Spleen (tissue), 11 donors: ENCODE data around the gene FOXO6. TPM values are rescaled to one million over a fixed set of nuclear protein-coding genes. Genes with fewer than 3 reads are reported as not detected.

Experiments
- DNase-seq: peaks from one replicate; pipeline ENCODE4 v3.0.0-alpha.2; 2020
- H3K27ac ChIP-seq, 8 donors: fragments of 200-600 bp; sonication (generic) in 7 of 8; 1 replicate in 4 of 8; 2 replicates in 4 of 8; pipeline versions ENCODE4 v1.5.0 to v1.8.0; 2016 to 2021; ENCODE audit warnings: inconsistent platforms in 4 of 8, mild to moderate bottlenecking in 4 of 8, moderate library complexity in 1 of 8
- H3K27me3 ChIP-seq, 7 donors: fragments of 200-600 bp; sonication (generic) in 6 of 7; replicated peaks in 1 of 7; 1 replicate in 4 of 7; 2 replicates in 3 of 7; pipeline versions ENCODE4 v1.5.0 to v1.8.0; 2016 to 2021; ENCODE audit warnings: inconsistent platforms in 3 of 7, mild to moderate bottlenecking in 1 of 7
- H3K36me3 ChIP-seq, 6 donors: fragments of 200-600 bp; sonication (generic) in 5 of 6; 1 replicate in 4 of 6; 2 replicates in 2 of 6; pipeline versions ENCODE4 v1.5.0 to v1.8.0; 2016 to 2021; ENCODE audit warnings: inconsistent platforms in 2 of 6
- H3K4me1 ChIP-seq, 6 donors: fragments of 200-600 bp; sonication (generic) in 5 of 6; 1 replicate in 3 of 6; 2 replicates in 3 of 6; pipeline versions ENCODE4 v1.5.0 to v1.8.0; 2016 to 2021; ENCODE audit warnings: inconsistent platforms in 3 of 6
- H3K4me3 ChIP-seq, 8 donors: fragments of 200-600 bp; sonication (generic) in 7 of 8; 1 replicate in 4 of 8; 2 replicates in 4 of 8; pipeline versions ENCODE4 v1.5.0 to v1.8.0; 2016 to 2021; ENCODE audit warnings: inconsistent platforms in 4 of 8, mild to moderate bottlenecking in 4 of 8, moderate library complexity in 2 of 8
- H3K9me3 ChIP-seq, 8 donors: fragments of 200-600 bp; sonication (generic) in 7 of 8; 1 replicate in 4 of 8; 2 replicates in 4 of 8; pipeline versions ENCODE4 v1.5.0 to v1.8.0; 2016 to 2021; ENCODE audit warnings: inconsistent platforms in 4 of 8
- POLR2A ChIP-seq, 3 donors: fragments of 450-650 bp; IDR thresholded peaks; one replicate each; pipeline ENCODE4 v1.5.1; 2017; ENCODE audit warnings: antibody characterized with exemption in 3 of 3, mild to moderate bottlenecking in 1 of 3
- POLR2AphosphoS5 ChIP-seq, 3 donors: sonication (generic); formaldehyde crosslinking; IDR thresholded peaks; one replicate each; pipeline ENCODE4 v1.5.1; 2017; ENCODE audit warnings: antibody characterized with exemption in 3 of 3
- WGBS, 5 donors: extraction: QIAGEN DNeasy Blood & Tissue Kit in 3 of 5; methylation state at CpG; one replicate each; pipeline versions ENCODE4 v1.1.5 to v1.1.7; 2013 to 2018; 5-methylcytosine and 5-hydroxymethylcytosine counted together
- intact Hi-C: fragments of 100-400 bp; cut with DNase I; formaldehyde crosslinking; loops from one replicate; pipeline ENCODE4 v1.15.0; 2023; ENCODE audit warnings: low total_unique reads
- polyA plus RNA-seq, 3 donors: library from polyadenylated mRNA; stranded (reverse); fragments of 200-250 nt; gene quantifications; one replicate each; pipeline ENCODE4 v1.2.1, GENCODE V29; 2013
- total RNA-seq, 7 donors: library from RNA; depleted of rRNA in 3 of 7; stranded (reverse); fragments of >200 nt in 3 of 7; fragmentation: NEBNext Ultra II Directional in 4 of 7; extraction: Animal tissue kit (Norgen Biotek cat#: 25700) in 4 of 7; gene quantifications; one replicate each; pipeline versions ENCODE4 v1.1.0 to v1.2.1, GENCODE V29; 2016 to 2021
- TF ChIP-seq, protein P1 (sequence below), 11 experiments: fragments of 200-600 bp in 7 of 11; fragments of 450-650 bp in 4 of 11; sonication (generic) in 4 of 11; IDR thresholded peaks in 8 of 11; conservative IDR thresholded peaks in 3 of 11; 1 replicate in 7 of 11; 2 replicates in 4 of 11; pipeline versions ENCODE4 v1.4.0 to v1.8.0; 2016 to 2021; ENCODE audit warnings: antibody characterized with exemption in 11 of 11, inconsistent platforms in 4 of 11, mild to moderate bottlenecking in 1 of 11
- donor health status: healthy with polysubstance abuse.
- donor health status: DM: no; HTN: no; CAD: no; lungs with moderate emphysema.
- donor health status: DM: no; HTN: no; CAD: no.
- donor health status: Bipolar disorder and iron deficiency.
- donor health status: healthy.
- donor health status: DM: no; HTN: no; CAD: no.
- donor health status: DM: yes; HTN: yes; CAD: no.

Gene FOXO6
- total and polyA plus RNA-seq, 10 donors = 0.14 to 1.6 (median 0.32) TPM; not detected in 1

- DNase-seq = peak; percentile 90
- peak overlapping the region; percentile 53 to 85 (median 66) for H3K4me3 ChIP-seq
- H3K27ac ChIP-seq = peak overlapping the region in 3 of 8 donors; percentile 66 to 79 (median 67)
- H3K9me3 ChIP-seq = no peaks in the 10 kb centered on the region
- intact Hi-C loops = no loop called here
- TF ChIP-seq POLR2AphosphoS5 (IDR thresholded peaks at IDR 0.05) = no peak
- TF ChIP-seq POLR2A (IDR thresholded peaks at IDR 0.05) = no peak
- TF ChIP-seq, protein P1, sequence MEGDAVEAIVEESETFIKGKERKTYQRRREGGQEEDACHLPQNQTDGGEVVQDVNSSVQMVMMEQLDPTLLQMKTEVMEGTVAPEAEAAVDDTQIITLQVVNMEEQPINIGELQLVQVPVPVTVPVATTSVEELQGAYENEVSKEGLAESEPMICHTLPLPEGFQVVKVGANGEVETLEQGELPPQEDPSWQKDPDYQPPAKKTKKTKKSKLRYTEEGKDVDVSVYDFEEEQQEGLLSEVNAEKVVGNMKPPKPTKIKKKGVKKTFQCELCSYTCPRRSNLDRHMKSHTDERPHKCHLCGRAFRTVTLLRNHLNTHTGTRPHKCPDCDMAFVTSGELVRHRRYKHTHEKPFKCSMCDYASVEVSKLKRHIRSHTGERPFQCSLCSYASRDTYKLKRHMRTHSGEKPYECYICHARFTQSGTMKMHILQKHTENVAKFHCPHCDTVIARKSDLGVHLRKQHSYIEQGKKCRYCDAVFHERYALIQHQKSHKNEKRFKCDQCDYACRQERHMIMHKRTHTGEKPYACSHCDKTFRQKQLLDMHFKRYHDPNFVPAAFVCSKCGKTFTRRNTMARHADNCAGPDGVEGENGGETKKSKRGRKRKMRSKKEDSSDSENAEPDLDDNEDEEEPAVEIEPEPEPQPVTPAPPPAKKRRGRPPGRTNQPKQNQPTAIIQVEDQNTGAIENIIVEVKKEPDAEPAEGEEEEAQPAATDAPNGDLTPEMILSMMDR (IDR thresholded peaks at IDR 0.05 in 8 of 11, conservative IDR thresholded peaks at IDR 0.05 in 3 of 11) = no peak
- H3K4me1 ChIP-seq = peaks cover 18 to 54% (median 36%) of the 10 kb centered on the region in 6 donors
- H3K36me3 ChIP-seq = no peaks in the 10 kb centered on the region
- 0 to 1% (median 1%) methylated on average over 67 to 113 of the region's 113 CpGs for WGBS, 5 donors
- H3K27me3 ChIP-seq = peaks cover 0 to 80% (median 32%) of the 10 kb centered on the region in 7 donors
Observed at GRCh38 chr1:41361495-41362356, 492 bp downstream of the FOXO6 start.

GRCh38 chr1:41362357-41362721 lies 1.1 kb downstream of the FOXO6 start:
- no peaks in the 10 kb centered on the region for H3K9me3 ChIP-seq
- peak overlapping the region in 7 of 8 donors; percentile 53 to 85 (median 72) for H3K4me3 ChIP-seq
- no peaks in the 10 kb centered on the region for H3K36me3 ChIP-seq
- 6 to 14% (median 11%) methylated on average over 5 to 20 of the region's 20 CpGs for WGBS, 5 donors
- DNase-seq = no peak
- TF ChIP-seq POLR2AphosphoS5 (IDR thresholded peaks at IDR 0.05) (no peak), POLR2A (IDR thresholded peaks at IDR 0.05) (no peak)
- TF ChIP-seq, protein P1 (IDR thresholded peaks at IDR 0.05 in 8 of 11, conservative IDR thresholded peaks at IDR 0.05 in 3 of 11) = no peak
- peaks cover 0 to 82% (median 38%) of the 10 kb centered on the region in 7 donors for H3K27me3 ChIP-seq
- H3K27ac ChIP-seq = no peak overlapping the region
- intact Hi-C loops = no loop called here
- H3K4me1 ChIP-seq = peaks cover 21 to 60% (median 41%) of the 10 kb centered on the region in 6 donors

DNA sequence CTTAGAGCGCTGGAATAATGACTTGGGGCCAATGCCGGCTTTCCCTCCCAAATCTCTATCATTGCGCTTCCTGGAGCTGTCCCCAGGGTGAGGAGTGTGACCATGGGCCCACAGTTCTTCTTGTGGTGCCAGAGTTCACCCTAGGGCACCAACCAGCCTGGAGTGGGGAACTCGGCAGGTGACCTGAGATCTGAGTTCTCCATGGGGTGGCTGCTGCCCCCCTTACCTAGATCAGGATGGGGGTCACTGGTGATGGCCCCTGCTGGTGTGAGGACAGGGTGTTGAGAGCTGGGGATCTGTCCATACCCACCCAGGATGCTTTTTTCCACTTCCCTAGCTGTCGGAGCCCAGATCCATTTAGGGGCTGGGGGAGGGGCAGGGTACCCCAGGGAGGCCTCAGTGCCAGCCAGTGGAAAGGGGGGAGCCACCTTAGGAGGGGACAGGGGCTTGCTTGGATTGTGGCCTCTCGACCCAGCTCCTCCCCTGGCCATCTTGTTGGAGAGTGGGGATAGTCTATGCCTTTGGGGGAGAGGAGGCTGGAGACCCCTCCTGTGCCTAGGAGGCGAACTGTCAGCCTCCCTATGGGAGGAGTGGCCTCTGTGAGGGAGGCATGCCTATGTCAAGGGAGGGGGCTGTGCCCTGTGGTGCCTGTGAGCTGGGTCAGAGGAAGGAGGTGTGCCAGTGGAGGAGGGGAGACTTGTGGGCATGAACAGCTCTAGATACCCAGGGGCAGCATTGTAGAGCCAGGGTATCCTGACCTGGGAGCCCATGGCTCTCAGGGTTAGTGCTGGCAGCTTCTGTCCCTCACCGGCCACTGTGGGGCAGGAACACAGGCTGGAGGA lies 1.7 kb downstream of the FOXO6 start:
- Histone ChIP-seq H3K4me1 (peaks cover 21 to 58% (median 42%) of the 10 kb centered on the region in 6 donors), H3K9me3 (no peaks in the 10 kb centered on the region), H3K36me3 (no peaks in the 10 kb centered on the region), H3K4me3 (peak overlapping the region in 2 of 8 donors; percentile 74 to 85), H3K27me3 (peaks cover 0 to 82% (median 44%) of the 10 kb centered on the region in 7 donors), H3K27ac (no peak overlapping the region)
- no peak for TF ChIP-seq POLR2AphosphoS5 (IDR thresholded peaks at IDR 0.05)
- TF ChIP-seq, protein P1 (IDR thresholded peaks at IDR 0.05 in 8 of 11, conservative IDR thresholded peaks at IDR 0.05 in 3 of 11) = no peak
- TF ChIP-seq POLR2A (IDR thresholded peaks at IDR 0.05) = no peak
- intact Hi-C loops = no loop called here
- peak; percentile 64 for DNase-seq
- WGBS, 5 donors = 51 to 65% (median 61%) methylated on average over 7 to 8 of the region's 8 CpGs
